Fibroblast of peridontal ligament (primary cell): Measurements from ENCODE around the gene FOXO3.
A peak's percentile ranks its signal among the peaks of the same experiment; 100 is the strongest.
"Not testable (repeated sequence)": the region's sequence is repeated elsewhere in the genome, so short reads cannot be mapped to it uniquely, and the experiment has no call there.

ENCODE experiments used
- DNase-seq: peaks from one replicate; pipeline ENCODE4 v3.0.0-alpha.2; 2010; ENCODE audit errors: extremely low read depth

FOXO3 gene

GRCh38 chr6:108658785-108659184 lies 98.1 kb downstream of the FOXO3 start:
- DNase-seq, result not testable (repeated sequence)

GRCh38 chr6:108660251-108660650 lies 99.5 kb downstream of the FOXO3 start:
- no peak for DNase-seq

GRCh38 chr6:108661430-108661829 lies 100.7 kb downstream of the FOXO3 start:
- peak; percentile 79 for DNase-seq

GRCh38 chr6:108661982-108662381 lies 101.3 kb downstream of the FOXO3 start:
- no peak for DNase-seq

- DNase-seq, result no peak
Measured at GRCh38 chr6:108662702-108663101, 102.0 kb downstream of the FOXO3 start.

GRCh38 chr6:108663494-108664064 lies 102.9 kb downstream of the FOXO3 start:
- not testable (repeated sequence) for DNase-seq

- no peak for DNase-seq
Measured at GRCh38 chr6:108665495-108666196, 104.9 kb downstream of the FOXO3 start.

- DNase-seq, result no peak
Measured at GRCh38 chr6:108666656-108667260, 106.0 kb downstream of the FOXO3 start.

- DNase-seq, result peak; percentile 60
Measured at GRCh38 chr6:108667993-108668392, 107.3 kb downstream of the FOXO3 start.

- no peak for DNase-seq
Measured at GRCh38 chr6:108669673-108670072, 109.0 kb downstream of the FOXO3 start.

- DNase-seq, result no peak
Measured at GRCh38 chr6:108671175-108671574, 110.5 kb downstream of the FOXO3 start.

GRCh38 chr6:108671790-108672189 lies 111.1 kb downstream of the FOXO3 start:
- DNase-seq, result no peak

- DNase-seq, result no peak
Measured at GRCh38 chr6:108672641-108673040, 111.9 kb downstream of the FOXO3 start.

GRCh38 chr6:108673153-108673552 lies 112.4 kb downstream of the FOXO3 start:
- DNase-seq, result no peak

- no peak for DNase-seq
Measured at GRCh38 chr6:108673602-108674001, 112.9 kb downstream of the FOXO3 start.

GRCh38 chr6:108675226-108676200 lies 114.8 kb downstream of the FOXO3 start:
- no peak for DNase-seq

- DNase-seq, result no peak
Measured at GRCh38 chr6:108676555-108676954, 115.8 kb downstream of the FOXO3 start.

GRCh38 chr6:108677357-108677756 lies 116.6 kb downstream of the FOXO3 start:
- no peak for DNase-seq

- no peak for DNase-seq
Measured at GRCh38 chr6:108677894-108678293, 117.2 kb downstream of the FOXO3 start.

- DNase-seq, result not testable (repeated sequence)
Measured at GRCh38 chr6:108680314-108680713, 119.6 kb downstream of the FOXO3 start.

- not testable (repeated sequence) for DNase-seq
Measured at GRCh38 chr6:108681721-108682120, 121.0 kb downstream of the FOXO3 start.
